WERI-Rb-1 (cell line): ENCODE data around the gene TMIGD1.

Source experiments
- DNase-seq: peaks from one replicate; pipeline ENCODE4 v3.0.0-alpha.2; 2020
- H3K27ac ChIP-seq: fragments of 250-450 bp; sonication (Bioruptor Pico); 2 replicates; pipeline ENCODE4 v1.5.1; 2020; ENCODE audit warnings: mild to moderate bottlenecking, moderate library complexity
- H3K27me3 ChIP-seq: fragments of 250-450 bp; sonication (Bioruptor Pico); 2 replicates; pipeline ENCODE4 v1.5.1; 2021; ENCODE audit warnings: mild to moderate bottlenecking, low read depth, moderate library complexity; ENCODE audit not compliant: insufficient read depth, severe bottlenecking
- H3K36me3 ChIP-seq: fragments of 250-450 bp; sonication (Bioruptor Pico); 2 replicates; pipeline ENCODE4 v1.5.1; 2020; ENCODE audit warnings: mild to moderate bottlenecking, moderate library complexity
- H3K4me3 ChIP-seq: 2 replicates; pipeline ENCODE4 v1.5.1; 2011; ENCODE audit warnings: low read depth, mild to moderate bottlenecking, control low read depth, low read length
- H3K9me3 ChIP-seq: fragments of 250-450 bp; sonication (Bioruptor Pico); 2 replicates; pipeline ENCODE4 v1.5.1; 2021; ENCODE audit warnings: mild to moderate bottlenecking, moderate library complexity; ENCODE audit not compliant: severe bottlenecking
- CTCF ChIP-seq: IDR thresholded peaks from 2 replicates; pipeline ENCODE4 v1.5.1; 2011; ENCODE audit warnings: low read depth, mild to moderate bottlenecking, control low read depth, inconsistent platforms, low read length

The TMIGD1 gene

GRCh38 chr17:30341703-30342249 lies 7.9 kb upstream of the TMIGD1 start:
- H3K27me3 ChIP-seq, result no peaks in the 10 kb centered on the region
- no peak overlapping the region for H3K27ac ChIP-seq
- H3K4me3 ChIP-seq, result no peak overlapping the region
- no peak for DNase-seq
- TF ChIP-seq CTCF, result no peak
- H3K36me3 ChIP-seq, result no peaks in the 10 kb centered on the region
- H3K9me3 ChIP-seq, result no peaks in the 10 kb centered on the region

- no peaks in the 10 kb centered on the region for H3K9me3 ChIP-seq
- no peak for TF ChIP-seq CTCF
- no peak for DNase-seq
- no peak overlapping the region for H3K4me3 ChIP-seq
- no peaks in the 10 kb centered on the region for H3K27me3 ChIP-seq
- no peak overlapping the region for H3K27ac ChIP-seq
- no peaks in the 10 kb centered on the region for H3K36me3 ChIP-seq
Observed at GRCh38 chr17:30340801-30341356, 7.0 kb upstream of the TMIGD1 start.

- H3K27me3 ChIP-seq, result no peaks in the 10 kb centered on the region
- no peak overlapping the region for H3K27ac ChIP-seq
- TF ChIP-seq CTCF, result no peak
- no peaks in the 10 kb centered on the region for H3K36me3 ChIP-seq
- no peaks in the 10 kb centered on the region for H3K9me3 ChIP-seq
- H3K4me3 ChIP-seq, result no peak overlapping the region
- DNase-seq, result no peak
Observed at GRCh38 chr17:30339086-30339485, 5.2 kb upstream of the TMIGD1 start.

GRCh38 chr17:30337393-30337999 lies 3.6 kb upstream of the TMIGD1 start:
- H3K36me3 ChIP-seq, result no peaks in the 10 kb centered on the region
- no peak for TF ChIP-seq CTCF
- DNase-seq, result no peak
- no peaks in the 10 kb centered on the region for H3K9me3 ChIP-seq
- no peak overlapping the region for H3K4me3 ChIP-seq
- no peaks in the 10 kb centered on the region for H3K27me3 ChIP-seq
- no peak overlapping the region for H3K27ac ChIP-seq

GRCh38 chr17:30336369-30337171 lies 2.7 kb upstream of the TMIGD1 start:
- TF ChIP-seq CTCF, result peak; percentile 58
- peak overlapping the region; percentile 12; the same call in 1 of the 2 replicates for H3K4me3 ChIP-seq
- DNase-seq, result peak; percentile 79

More at GRCh38 chr17:30336369-30337171, 2.7 kb upstream of the TMIGD1 start:
- Histone ChIP-seq H3K9me3 (no peaks in the 10 kb centered on the region), H3K36me3 (no peaks in the 10 kb centered on the region), H3K27me3 (no peaks in the 10 kb centered on the region), H3K27ac (no peak overlapping the region)
